ENCODE data around the gene POF1B.

POF1B gene

GRCh38 chrX:85243155-85243554, 136.3 kb downstream of the POF1B start:
- DNase-seq, result no peak
